Endothelial cell (in vitro differentiated cells): Measurements from ENCODE around the gene ZNF25. TPM values are rescaled to one million over a fixed set of nuclear protein-coding genes. Genes with fewer than 3 reads are reported as not detected.
A peak's percentile ranks its signal among the peaks of the same experiment; 100 is the strongest.

Experiments
- DNase-seq: peaks from one replicate; pipeline ENCODE4 v3.0.0; 2021; ENCODE audit warnings: low spot score
- H3K27ac Mint-ChIP-seq: one replicate; pipeline ENCODE4 v1.8.0; 2021; ENCODE audit warnings: mixed read lengths, inconsistent platforms; ENCODE audit not compliant: unreplicated experiment
- H3K27me3 Mint-ChIP-seq: one replicate; pipeline ENCODE4 v1.8.0; 2021; ENCODE audit warnings: mild to moderate bottlenecking, moderate library complexity, mixed read lengths, inconsistent platforms; ENCODE audit not compliant: unreplicated experiment
- H3K36me3 Mint-ChIP-seq: one replicate; pipeline ENCODE4 v1.8.0; 2021; ENCODE audit warnings: mild to moderate bottlenecking, low read depth, mixed read lengths, inconsistent platforms; ENCODE audit not compliant: unreplicated experiment
- H3K4me1 Mint-ChIP-seq: one replicate; pipeline ENCODE4 v1.8.0; 2021; ENCODE audit warnings: mild to moderate bottlenecking, mixed read lengths, inconsistent platforms; ENCODE audit not compliant: unreplicated experiment
- H3K4me3 Mint-ChIP-seq: one replicate; pipeline ENCODE4 v1.8.0; 2021; ENCODE audit warnings: mild to moderate bottlenecking, mixed read lengths, inconsistent platforms; ENCODE audit not compliant: unreplicated experiment
- H3K9me3 Mint-ChIP-seq: one replicate; pipeline ENCODE4 v1.8.0; 2021; ENCODE audit warnings: mixed read lengths, inconsistent platforms; ENCODE audit not compliant: unreplicated experiment
- CTCF ChIP-seq: fragments of 200-600 bp; sonication (generic); IDR thresholded peaks from one replicate; pipeline ENCODE4 v1.5.0; 2021; ENCODE audit warnings: antibody characterized with exemption; ENCODE audit not compliant: unreplicated experiment
- total RNA-seq: library from RNA; stranded (reverse); fragmentation: NEBNext Ultra II Directional; extraction: Animal tissue kit (Norgen Biotek cat#: 25700); gene quantifications from one replicate; pipeline ENCODE4 v1.2.1, GENCODE V29; 2021; ENCODE audit not compliant: unreplicated experiment

The ZNF25 gene
- total RNA-seq, 1 donor from 2014 or later, result 3.3 TPM

DNA sequence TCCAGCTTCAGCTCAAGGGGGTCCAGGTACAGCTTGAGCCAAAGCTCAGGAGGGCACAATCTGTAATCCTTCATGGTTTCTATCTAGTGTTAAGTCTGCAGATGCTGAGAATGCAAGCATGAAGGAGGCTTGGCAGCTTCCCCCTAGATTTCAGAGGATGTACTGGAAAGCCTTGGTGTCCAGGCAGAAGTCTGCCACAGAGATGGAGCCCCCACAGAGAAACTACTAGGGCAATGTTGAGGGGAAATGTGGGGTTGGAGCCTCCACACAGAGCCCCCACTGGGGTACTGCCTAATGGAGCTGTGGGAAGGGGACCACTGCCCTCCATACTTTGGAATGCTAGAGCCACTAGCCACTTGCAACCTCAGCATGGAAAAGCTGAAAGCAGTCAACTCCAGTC, 11.4 kb downstream of the ZNF25 start:
- no peak for TF ChIP-seq CTCF
- Mint-ChIP-seq H3K9me3 (peaks cover 13% of the 10 kb centered on the region), H3K27me3 (peaks cover 2% of the 10 kb centered on the region), H3K27ac (no peak overlapping the region), H3K4me1 (no peaks in the 10 kb centered on the region), H3K36me3 (peaks cover 32% of the 10 kb centered on the region), H3K4me3 (no peak overlapping the region)
- no peak for DNase-seq

DNA sequence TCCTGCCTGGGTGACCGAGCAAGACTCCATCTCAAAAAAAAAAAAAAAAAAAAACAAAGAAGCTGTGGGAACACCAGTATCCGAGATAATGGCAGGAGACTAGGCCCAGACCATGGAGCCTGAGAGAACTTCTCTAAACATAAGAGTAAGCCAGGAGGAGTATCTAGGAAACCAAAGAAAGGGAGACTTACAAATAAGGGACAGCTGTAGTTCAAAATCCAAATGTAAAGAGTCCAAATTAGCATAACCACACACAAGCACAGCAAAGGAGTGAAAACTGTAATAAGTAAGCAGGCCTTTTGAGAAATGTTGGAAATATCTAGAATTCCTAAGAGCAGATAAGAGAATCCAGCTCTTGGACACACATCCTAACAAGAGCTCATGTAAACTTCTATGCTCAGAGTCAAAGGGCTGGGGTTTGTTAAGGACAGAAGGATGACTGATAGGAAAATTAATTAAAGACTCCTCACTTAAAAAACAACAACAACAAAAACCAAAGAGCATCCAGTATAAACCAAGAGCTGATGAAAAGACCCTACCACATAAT, 15.8 kb downstream of the ZNF25 start:
- no peak for TF ChIP-seq CTCF
- Mint-ChIP-seq H3K4me1 (no peaks in the 10 kb centered on the region), H3K9me3 (peaks cover 13% of the 10 kb centered on the region), H3K27me3 (no peaks in the 10 kb centered on the region), H3K27ac (no peak overlapping the region), H3K4me3 (no peak overlapping the region), H3K36me3 (peaks cover 24% of the 10 kb centered on the region)
- DNase-seq, result no peak

DNA sequence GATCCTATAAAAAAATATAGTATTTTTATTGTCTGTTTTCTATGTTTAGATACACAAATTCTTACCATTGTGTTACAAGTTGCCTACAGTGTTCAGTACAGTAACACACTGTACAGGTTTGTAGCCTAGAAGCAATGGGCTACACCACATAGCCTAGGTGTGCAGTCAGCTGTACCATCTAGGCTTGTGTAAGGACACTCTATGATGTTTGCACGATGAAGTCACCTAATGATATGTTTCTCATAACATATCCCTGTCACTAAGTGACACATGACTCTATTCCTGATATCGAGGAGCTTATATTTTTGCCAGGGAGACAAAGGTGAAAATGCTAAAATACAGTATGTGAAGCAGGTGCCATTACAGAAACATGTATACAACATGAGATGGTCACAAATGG, 18.6 kb downstream of the ZNF25 start:
- Mint-ChIP-seq H3K4me1 (no peaks in the 10 kb centered on the region), H3K27ac (no peak overlapping the region), H3K9me3 (peaks cover 33% of the 10 kb centered on the region), H3K36me3 (peaks cover 42% of the 10 kb centered on the region), H3K4me3 (no peak overlapping the region), H3K27me3 (no peaks in the 10 kb centered on the region)
- no peak for DNase-seq
- no peak for TF ChIP-seq CTCF

DNA sequence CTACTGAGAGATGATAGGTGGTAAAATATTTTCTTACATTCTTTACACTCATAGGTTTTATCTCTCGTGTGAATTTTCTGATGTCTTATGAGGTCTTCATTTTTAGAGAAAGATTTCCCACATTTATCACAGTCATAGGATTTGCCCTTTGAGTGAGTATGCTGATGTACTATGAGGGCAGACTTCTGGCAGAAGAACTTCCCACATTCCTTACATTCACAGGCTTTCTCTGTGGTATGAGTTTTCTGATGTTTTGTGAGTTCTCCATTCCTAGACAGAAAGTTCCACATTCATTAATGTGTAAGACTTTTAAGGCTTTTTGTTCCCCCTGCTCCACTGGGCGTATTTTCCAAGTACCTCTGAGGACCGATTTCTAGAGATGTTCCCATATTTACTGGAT, 23.5 kb downstream of the ZNF25 start:
- Mint-ChIP-seq H3K4me1 (no peaks in the 10 kb centered on the region), H3K27me3 (no peaks in the 10 kb centered on the region), H3K36me3 (peaks cover 58% of the 10 kb centered on the region), H3K27ac (no peak overlapping the region), H3K9me3 (peaks cover 57% of the 10 kb centered on the region), H3K4me3 (peak overlapping the region; percentile 20)
- no peak for DNase-seq
- no peak for TF ChIP-seq CTCF

DNA sequence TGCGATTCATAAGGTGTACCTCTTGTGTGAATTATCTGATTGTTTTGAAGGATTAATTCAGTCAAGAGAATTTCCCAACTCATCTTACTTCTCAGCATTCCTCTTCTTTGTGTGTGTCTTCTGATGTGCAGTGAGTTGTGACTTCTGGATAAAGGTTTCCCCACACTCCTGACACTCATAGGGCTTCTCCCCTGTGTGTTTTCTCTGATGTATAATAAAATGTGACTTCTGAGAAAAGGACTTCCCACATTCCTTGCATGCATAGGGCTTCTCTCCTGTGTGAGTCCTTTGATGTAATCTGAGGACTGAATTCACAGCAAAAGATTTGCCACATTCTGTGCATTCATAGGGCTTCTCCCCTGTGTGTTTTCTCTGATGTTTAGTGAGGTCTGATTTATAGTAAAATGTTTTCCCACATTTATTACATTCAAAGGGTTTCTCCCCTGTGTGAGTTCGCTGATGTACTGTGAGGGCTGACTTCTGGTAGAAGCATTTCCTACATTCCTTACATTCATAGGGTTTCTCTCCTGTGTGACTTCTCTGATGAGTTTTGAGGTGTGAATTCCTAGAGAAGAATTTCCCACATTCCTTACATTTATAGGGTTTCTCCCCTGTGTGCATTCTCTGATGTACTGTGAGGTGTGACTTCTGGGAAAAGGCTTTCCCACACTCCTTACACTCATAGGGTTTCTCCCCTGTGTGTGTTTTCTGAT, 24.2 kb downstream of the ZNF25 start:
- H3K36me3 Mint-ChIP-seq, result peaks cover 57% of the 10 kb centered on the region
- TF ChIP-seq CTCF, result no peak
- DNase-seq, result no peak
- no peaks in the 10 kb centered on the region for H3K4me1 Mint-ChIP-seq
- no peaks in the 10 kb centered on the region for H3K27me3 Mint-ChIP-seq
- H3K27ac Mint-ChIP-seq, result no peak overlapping the region
- H3K4me3 Mint-ChIP-seq, result peak overlapping the region; percentile 5
- H3K9me3 Mint-ChIP-seq, result peaks cover 57% of the 10 kb centered on the region
